Bladder microvascular endothelial cell (primary cell): ENCODE results near the gene PRKD2. TPM values are rescaled to one million over a fixed set of nuclear protein-coding genes. Genes with fewer than 3 reads are reported as not detected.

Source experiments
- total RNA-seq: library from RNA; depleted of rRNA; stranded (reverse); fragments of >200 nt; gene quantifications from 2 replicates; pipeline ENCODE4 v1.2.3, GENCODE V29; 2014

Gene PRKD2
- total RNA-seq: 50.5 and 104 TPM in 2 replicates

GRCh38 chr19:46717034-46717715 is at the start of gene PRKD2:
Gene PRKD2, minus strand, starts transcription at chr19:46717114. Its CDS starts 744 bp downstream, at chr19:46716370.

GRCh38 chr19:46746281-46747057 is 29.6 kb upstream of the PRKD2 start, which contains the start of gene STRN4:
Gene STRN4, minus strand, starts transcription at chr19:46746450. Its CDS starts 20 bp downstream, at chr19:46746430.

GRCh38 chr19:46745521-46746280 is 28.8 kb upstream of the PRKD2 start, which contains the start of gene FKRP:
Gene FKRP, plus strand, starts transcription at chr19:46746057. Its CDS starts 9,394 bp downstream, at chr19:46755451.

GRCh38 chr19:46661020-46661731 is 55.7 kb downstream of the PRKD2 start, which contains the start of gene DACT3:
Gene DACT3, minus strand, starts transcription at chr19:46661182. Its CDS starts 118 bp downstream, at chr19:46661064.

GRCh38 chr19:46635920-46636761 is 80.8 kb downstream of the PRKD2 start, which contains the start of gene GNG8:
Gene GNG8, minus strand, starts transcription at chr19:46636202. Its CDS starts 1,520 bp downstream, at chr19:46634682.

GRCh38 chr19:46624958-46625661 is 91.8 kb downstream of the PRKD2 start, which contains the start of gene PTGIR:
Gene PTGIR, minus strand, starts transcription at chr19:46625089. Its CDS starts 864 bp downstream, at chr19:46624225.

Other genes starting within 250 kb of the PRKD2 start
- 0.19 TPM in 1 of 2 replicates, not detected in the other for gene PNMA8A, start 245.6 kb downstream of the PRKD2 start, total RNA-seq
- 0.16 and 0.19 TPM in 2 replicates for gene PNMA8B, start 221.2 kb downstream of the PRKD2 start, total RNA-seq
- gene CALM3, start 115.8 kb downstream of the PRKD2 start, total RNA-seq: 154 and 253 TPM in 2 replicates
- 0.06 and 0.16 TPM in 2 replicates for gene PTGIR, start 92.0 kb downstream of the PRKD2 start, total RNA-seq
- gene GNG8, start 80.9 kb downstream of the PRKD2 start, total RNA-seq: not detected in 2 replicates
- gene DACT3, start 55.9 kb downstream of the PRKD2 start, total RNA-seq: 0.13 and 0.16 TPM in 2 replicates
- gene FKRP, start 28.9 kb upstream of the PRKD2 start, total RNA-seq: 10.0 and 17.2 TPM in 2 replicates
- 65.2 and 128 TPM in 2 replicates for gene STRN4, start 29.3 kb upstream of the PRKD2 start, total RNA-seq
- gene SLC1A5, start 71.5 kb upstream of the PRKD2 start, total RNA-seq: 41.0 and 55.0 TPM in 2 replicates
- 105 and 160 TPM in 2 replicates for gene AP2S1, start 133.7 kb upstream of the PRKD2 start, total RNA-seq
- 18.5 and 33.6 TPM in 2 replicates for gene ARHGAP35, start 143.9 kb upstream of the PRKD2 start, total RNA-seq